Activated gamma-delta T cell (primary cell): ENCODE measurements around the gene CD80.
"Not testable (repeated sequence)": the region's sequence is repeated elsewhere in the genome, so short reads cannot be mapped to it uniquely, and the experiment has no call there.

Experiments used
- DNase-seq: peaks from one replicate; lab custom pipeline; 2025; lab: John Stamatoyannopoulos, UW

CD80 gene

GRCh38 chr3:119582178-119582577 lies 22.8 kb upstream of the CD80 start:
- no peak for DNase-seq

DNA sequence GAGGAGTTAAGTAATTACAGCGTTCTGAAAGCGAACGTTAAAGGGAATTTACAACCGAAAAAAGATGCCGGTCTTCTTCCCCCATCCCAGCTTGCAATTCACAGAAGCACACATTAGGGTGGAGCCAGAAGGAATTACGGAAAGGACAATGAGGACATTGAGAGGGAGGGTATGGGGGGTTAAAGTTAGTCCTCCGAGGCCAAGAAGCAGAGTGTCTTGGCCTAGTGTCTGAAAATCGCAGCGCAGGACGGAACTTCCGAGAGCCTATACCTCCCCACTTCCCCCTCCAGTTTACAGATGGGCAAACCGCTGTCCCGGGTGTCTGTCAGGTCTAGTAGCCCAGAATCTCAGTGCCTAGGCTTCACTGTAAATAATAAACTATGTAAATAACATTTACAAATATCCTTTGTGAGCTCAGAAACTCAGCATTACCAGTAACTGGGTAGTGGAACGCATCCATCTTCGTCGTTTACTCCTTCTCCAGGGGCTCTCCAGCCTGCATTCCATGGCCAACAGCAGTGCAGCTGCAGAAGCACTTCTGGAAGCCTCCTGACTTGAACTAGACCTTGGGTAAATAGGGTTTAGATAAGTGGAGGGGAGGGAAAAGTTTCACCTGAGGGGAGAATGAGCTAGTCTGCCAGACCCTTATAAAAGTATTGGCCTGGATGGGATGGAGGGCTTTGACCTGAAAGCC lies 20.8 kb upstream of the CD80 start:
- no peak for DNase-seq

DNA sequence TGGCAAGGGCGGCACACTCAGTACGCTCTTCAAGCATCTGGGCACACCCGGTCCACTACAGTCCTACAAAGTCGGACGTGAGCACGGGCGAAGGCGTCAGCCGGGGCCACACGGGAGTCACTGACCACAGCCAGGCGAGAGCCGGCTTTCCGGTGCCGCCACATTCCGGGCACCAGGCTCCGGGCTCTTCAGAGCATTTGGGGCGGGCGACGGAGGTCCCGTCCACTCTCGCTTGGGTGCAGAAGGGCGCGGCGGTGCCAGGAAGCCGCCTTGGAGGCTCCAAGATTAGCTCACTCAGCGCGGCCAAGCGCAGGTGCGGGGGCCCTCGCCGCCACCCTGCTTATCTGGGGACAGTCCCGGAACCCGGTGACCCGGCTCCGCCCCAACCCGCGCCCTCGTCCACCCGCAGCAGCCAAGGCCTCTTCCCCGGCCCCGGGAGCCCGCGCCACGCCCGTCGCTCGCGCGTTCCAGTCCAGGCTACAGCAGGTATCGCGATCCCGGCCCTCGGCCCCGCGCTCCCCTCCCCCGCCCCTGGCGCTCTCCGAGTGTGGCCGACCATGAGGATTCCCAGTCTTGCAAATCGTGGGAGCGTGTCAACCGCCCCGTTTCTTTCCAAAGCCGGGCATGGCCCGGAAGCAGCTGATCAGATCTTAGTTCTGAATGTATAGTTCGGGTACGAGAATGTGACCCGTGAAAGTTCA lies 20.1 kb upstream of the CD80 start, which contains the start of gene ADPRH:
Gene ADPRH, plus strand, starts transcription at position 127 of the 701 bp plus-strand sequence. CDS start 2,678 bp downstream, outside the sequence.
- DNase-seq, result no peak

GRCh38 chr3:119575507-119575906 lies 16.1 kb upstream of the CD80 start:
- no peak for DNase-seq

DNA sequence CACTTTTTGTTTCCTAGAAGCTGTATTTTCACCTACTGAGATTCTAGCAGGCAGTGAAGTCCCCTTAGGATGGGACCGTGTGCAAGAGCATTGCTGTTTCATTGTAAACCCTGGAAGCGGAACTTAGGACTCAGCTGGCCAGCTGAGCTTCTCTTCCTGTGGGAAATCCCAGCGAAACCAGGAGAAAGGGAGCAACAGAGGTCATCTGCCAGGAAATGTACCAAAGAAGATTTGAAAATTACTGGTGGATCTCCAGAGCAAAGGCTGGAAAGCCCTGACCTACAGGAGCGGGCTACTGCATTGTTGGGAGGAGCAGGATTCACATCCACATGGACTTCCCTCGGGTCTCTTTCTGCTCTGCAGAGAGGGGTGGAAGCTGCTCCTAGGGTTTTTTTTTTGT lies 12.3 kb upstream of the CD80 start:
- DNase-seq, result no peak

DNA sequence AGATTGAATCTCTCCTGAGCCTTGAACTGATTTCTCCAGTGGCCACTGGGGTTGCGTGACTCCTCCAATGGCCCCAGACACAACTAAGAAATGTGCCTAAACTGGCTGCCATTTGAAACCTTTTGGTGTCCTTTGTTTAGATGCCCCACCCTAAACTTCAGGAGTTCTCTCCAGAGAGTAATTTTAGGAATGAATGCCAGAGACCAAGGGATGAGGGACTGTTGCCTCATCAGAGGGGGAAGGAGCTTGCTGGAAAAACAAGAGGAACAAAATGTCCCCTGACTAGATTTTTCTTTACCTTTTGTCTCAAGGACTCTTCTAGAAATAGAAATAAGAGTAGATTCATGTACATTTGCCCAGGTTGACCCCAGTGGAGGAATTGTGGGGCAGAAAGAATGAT lies 11.8 kb upstream of the CD80 start:
- DNase-seq, result no peak

GRCh38 chr3:119570229-119570628 lies 10.8 kb upstream of the CD80 start:
- no peak for DNase-seq

- DNase-seq, result no peak
Measured at GRCh38 chr3:119569156-119569555, 9.7 kb upstream of the CD80 start.

GRCh38 chr3:119563334-119563733 lies 3.9 kb upstream of the CD80 start:
- not testable (repeated sequence) for DNase-seq

DNA sequence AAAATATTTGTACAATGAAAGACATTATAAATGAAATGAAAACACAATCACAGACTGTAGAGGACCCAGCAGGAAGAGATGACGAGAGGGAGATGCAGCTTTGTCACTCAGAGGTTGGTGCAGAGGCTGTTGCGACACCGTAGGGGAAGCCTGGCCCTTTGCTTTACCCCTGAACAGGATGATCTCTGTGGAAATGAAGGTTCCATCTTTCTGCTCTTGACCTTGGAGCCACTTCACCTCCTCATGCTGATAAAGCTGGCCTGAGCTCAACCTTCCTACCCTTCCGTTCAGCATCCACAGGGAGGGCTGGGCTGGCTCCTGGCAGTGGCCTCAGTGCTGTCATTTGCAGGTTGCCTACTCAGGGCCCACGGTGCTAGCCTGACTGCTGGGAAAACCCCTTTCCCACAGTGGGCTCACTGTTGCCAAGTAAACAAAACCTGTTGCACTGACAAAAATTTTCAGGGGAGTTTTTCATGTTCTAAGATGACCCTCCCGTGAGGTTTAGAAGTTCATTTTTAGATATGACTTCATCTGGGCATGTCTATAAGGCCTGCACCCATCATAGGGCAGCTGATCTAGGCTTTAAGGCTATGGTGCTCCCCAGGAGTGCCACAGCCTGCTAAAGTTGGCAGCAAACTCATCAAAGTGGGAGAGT lies 3.0 kb upstream of the CD80 start:
- DNase-seq, result no peak

DNA sequence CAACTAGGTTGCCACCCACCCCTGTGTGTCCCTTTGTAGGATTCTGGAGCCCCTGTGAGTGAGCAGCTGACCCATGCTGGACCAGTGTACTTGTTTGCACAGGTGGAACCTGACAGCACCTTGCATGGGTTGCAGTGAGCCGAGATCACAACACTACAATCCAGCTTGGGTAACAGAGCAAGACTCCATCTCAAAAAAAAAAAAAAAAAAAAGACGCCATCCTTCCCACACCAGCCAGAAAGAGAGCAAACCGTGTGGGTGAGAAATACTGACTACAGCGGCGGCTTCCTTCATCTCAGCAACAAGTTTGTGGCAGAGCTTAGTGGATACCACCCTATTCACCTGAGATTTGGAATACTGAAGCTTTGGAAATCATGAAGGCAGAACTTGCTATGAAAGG lies 746 bp upstream of the CD80 start:
- no peak for DNase-seq

GRCh38 chr3:119558626-119559317 lies 642 bp downstream of the CD80 start:
- no peak for DNase-seq

- no peak for DNase-seq
Measured at GRCh38 chr3:119557877-119558269, 1.5 kb downstream of the CD80 start.

GRCh38 chr3:119557192-119557876 lies 2.1 kb downstream of the CD80 start:
- no peak for DNase-seq

DNA sequence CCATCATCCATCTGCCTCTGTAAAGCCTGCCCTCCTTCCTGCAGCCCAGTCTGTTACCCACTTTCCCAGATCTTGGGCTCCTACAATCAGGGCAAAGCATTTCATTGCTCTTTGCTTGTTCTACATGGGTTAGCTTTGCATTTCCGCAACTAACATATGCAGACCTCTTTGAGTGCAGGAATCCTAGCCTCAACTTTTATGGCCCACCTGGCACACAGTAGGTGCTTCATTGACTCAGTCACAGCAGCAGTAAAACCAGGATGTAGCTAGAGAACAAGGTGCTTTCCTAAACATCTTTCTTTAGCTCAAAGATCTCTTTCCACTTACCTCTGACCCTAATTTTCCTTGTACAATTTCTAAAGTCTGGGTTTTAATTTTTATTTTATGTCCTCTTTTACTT lies 3.5 kb downstream of the CD80 start:
- DNase-seq, result no peak

GRCh38 chr3:119555309-119555735 lies 4.1 kb downstream of the CD80 start:
- no peak for DNase-seq

- DNase-seq, result no peak
Measured at GRCh38 chr3:119553823-119554415, 5.5 kb downstream of the CD80 start.

GRCh38 chr3:119552928-119553327 lies 6.5 kb downstream of the CD80 start:
- not testable (repeated sequence) for DNase-seq

DNA sequence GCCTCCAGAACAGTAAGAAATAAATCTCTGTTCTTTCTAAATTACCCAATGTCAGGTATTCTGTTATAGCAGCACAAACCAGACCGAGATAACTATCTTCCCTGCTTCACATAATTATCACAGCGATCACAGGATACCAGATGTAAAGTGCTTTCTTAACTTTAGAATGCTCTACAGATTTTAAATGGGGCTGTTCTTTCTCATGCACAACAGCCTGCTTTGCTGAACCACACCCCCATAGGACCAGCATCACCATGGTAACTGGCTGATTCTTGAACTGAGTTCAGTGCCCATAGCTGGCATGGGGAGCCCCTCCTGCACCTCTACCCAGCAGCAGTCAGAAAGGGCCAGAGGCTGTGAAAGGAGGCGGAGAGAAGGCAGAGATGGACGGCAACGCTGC lies 7.8 kb downstream of the CD80 start:
- DNase-seq, result no peak

- no peak for DNase-seq
Measured at GRCh38 chr3:119550192-119550910, 9.1 kb downstream of the CD80 start.

- DNase-seq, result no peak
Measured at GRCh38 chr3:119548341-119548740, 11.1 kb downstream of the CD80 start.
